Measurements from ENCODE around the gene DOCK7. TPM values are rescaled to one million over a fixed set of nuclear protein-coding genes. Genes with fewer than 3 reads are reported as not detected.
"Not testable (repeated sequence)": the region's sequence is repeated elsewhere in the genome, so short reads cannot be mapped to it uniquely, and the experiment has no call there.

Gene DOCK7
- polyA plus RNA-seq (2013, experiment 1 of 2; ENCODE audit: insufficient read length): 49.9 TPM
- 52.7 TPM for polyA plus RNA-seq (2013, experiment 2 of 2; ENCODE audit: insufficient read length)

- peak; percentile 83 for DNase-seq
These were observed at the start of gene DOCK7 for GRCh38 chr1:62687903-62688686. TSS of gene DOCK7 (minus strand) at chr1:62688386. CDS start at chr1:62688264, 122 bp downstream.

GRCh38 chr1:62735491-62736171 lies 47.4 kb upstream of the DOCK7 start:
- peak; percentile 92 for DNase-seq

- no peak for DNase-seq
These were observed 44.1 kb upstream of the DOCK7 start for GRCh38 chr1:62732331-62732730.

GRCh38 chr1:62728963-62729362 lies 40.8 kb upstream of the DOCK7 start:
- DNase-seq: no peak

- DNase-seq: no peak
These were observed 39.6 kb upstream of the DOCK7 start for GRCh38 chr1:62727656-62728407.

- no peak for DNase-seq
These were observed 37.8 kb upstream of the DOCK7 start for GRCh38 chr1:62726011-62726442.

- peak; percentile 67 for DNase-seq
These were observed 37.1 kb upstream of the DOCK7 start for GRCh38 chr1:62725255-62725654.

- DNase-seq: peak; percentile 36
These were observed 36.2 kb upstream of the DOCK7 start for GRCh38 chr1:62724430-62724829.

GRCh38 chr1:62723883-62724282 lies 35.7 kb upstream of the DOCK7 start:
- DNase-seq: no peak

- no peak for DNase-seq
These were observed 34.6 kb upstream of the DOCK7 start for GRCh38 chr1:62722796-62723195.

GRCh38 chr1:62720946-62721554 lies 32.9 kb upstream of the DOCK7 start:
- no peak for DNase-seq

GRCh38 chr1:62718400-62718799 lies 30.2 kb upstream of the DOCK7 start:
- DNase-seq: not testable (repeated sequence)

GRCh38 chr1:62717483-62717882 lies 29.3 kb upstream of the DOCK7 start:
- no peak for DNase-seq

- no peak for DNase-seq
These were observed 28.2 kb upstream of the DOCK7 start for GRCh38 chr1:62716397-62716796.

- no peak for DNase-seq
These were observed 24.4 kb upstream of the DOCK7 start for GRCh38 chr1:62712336-62713243.

- no peak for DNase-seq
These were observed 19.5 kb upstream of the DOCK7 start for GRCh38 chr1:62707744-62708120.

GRCh38 chr1:62706985-62707743 lies 19.0 kb upstream of the DOCK7 start:
- no peak for DNase-seq

GRCh38 chr1:62698161-62698560 lies 10.0 kb upstream of the DOCK7 start:
- not testable (repeated sequence) for DNase-seq

GRCh38 chr1:62694479-62694878 lies 6.3 kb upstream of the DOCK7 start:
- not testable (repeated sequence) for DNase-seq

GRCh38 chr1:62693123-62693522 lies 4.9 kb upstream of the DOCK7 start:
- DNase-seq: no peak
